ENCODE data around the gene IRAG1. TPM values are rescaled to one million over a fixed set of nuclear protein-coding genes. Genes with fewer than 3 reads are reported as not detected.

Gene IRAG1
- total RNA-seq, 1 donor from 2014 or later, result 0.54 TPM

DNA sequence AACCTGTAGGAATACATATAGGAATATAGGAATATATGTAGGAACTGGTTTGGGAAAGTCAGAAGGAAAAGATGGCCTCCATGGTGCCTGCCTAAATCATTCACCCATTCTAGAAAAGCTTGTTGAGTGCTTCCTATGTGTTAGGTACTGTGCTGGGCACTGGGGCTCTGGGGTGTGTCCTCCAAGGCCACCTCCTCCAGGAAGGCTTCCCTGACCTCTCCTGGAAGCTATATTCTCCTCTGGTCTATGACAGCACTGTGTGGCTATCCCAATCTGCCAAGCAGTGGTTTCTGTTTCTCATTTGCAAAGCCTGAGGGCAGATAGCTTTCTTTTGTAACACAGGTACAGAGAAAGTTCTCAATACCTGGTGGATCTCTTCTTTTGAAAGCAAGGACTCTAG is 30.2 kb downstream of the IRAG1 start:
- TF ChIP-seq, protein P1, sequence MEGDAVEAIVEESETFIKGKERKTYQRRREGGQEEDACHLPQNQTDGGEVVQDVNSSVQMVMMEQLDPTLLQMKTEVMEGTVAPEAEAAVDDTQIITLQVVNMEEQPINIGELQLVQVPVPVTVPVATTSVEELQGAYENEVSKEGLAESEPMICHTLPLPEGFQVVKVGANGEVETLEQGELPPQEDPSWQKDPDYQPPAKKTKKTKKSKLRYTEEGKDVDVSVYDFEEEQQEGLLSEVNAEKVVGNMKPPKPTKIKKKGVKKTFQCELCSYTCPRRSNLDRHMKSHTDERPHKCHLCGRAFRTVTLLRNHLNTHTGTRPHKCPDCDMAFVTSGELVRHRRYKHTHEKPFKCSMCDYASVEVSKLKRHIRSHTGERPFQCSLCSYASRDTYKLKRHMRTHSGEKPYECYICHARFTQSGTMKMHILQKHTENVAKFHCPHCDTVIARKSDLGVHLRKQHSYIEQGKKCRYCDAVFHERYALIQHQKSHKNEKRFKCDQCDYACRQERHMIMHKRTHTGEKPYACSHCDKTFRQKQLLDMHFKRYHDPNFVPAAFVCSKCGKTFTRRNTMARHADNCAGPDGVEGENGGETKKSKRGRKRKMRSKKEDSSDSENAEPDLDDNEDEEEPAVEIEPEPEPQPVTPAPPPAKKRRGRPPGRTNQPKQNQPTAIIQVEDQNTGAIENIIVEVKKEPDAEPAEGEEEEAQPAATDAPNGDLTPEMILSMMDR (IDR thresholded peaks at IDR 0.05; ENCODE audit: insufficient read depth, low read length, poor library complexity, severe bottlenecking), result no peak
- Histone ChIP-seq H3K36me3 (ENCODE audit: control insufficient read depth, insufficient read depth, low read length) (no peaks in the 10 kb centered on the region), H3K27me3 (ENCODE audit: control insufficient read depth, insufficient read depth, low read length) (no peaks in the 10 kb centered on the region), H3K4me3 (ENCODE audit: low read depth, low read length) (no peak overlapping the region)
- DNase-seq (ENCODE audit: low read depth), result no peak

DNA sequence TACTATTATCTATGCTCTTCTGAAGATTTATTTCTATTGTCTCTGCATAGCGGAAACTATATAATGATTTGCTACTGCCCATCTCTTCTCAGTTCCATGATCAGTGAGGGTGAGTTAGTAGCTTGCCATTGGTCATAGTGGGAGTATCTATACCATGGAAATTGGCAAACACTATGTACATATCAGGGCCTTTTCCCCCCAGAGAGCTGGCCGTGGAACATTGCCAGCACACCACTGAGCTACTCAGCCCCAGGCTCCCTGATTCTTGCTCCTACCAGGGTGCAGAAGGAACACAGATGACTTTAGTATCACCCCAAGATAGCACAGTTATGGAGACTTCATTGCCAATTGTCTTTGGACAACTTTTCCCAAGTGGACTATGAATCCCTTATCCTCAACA is 33.2 kb downstream of the IRAG1 start:
- DNase-seq (ENCODE audit: low read depth), result no peak
- TF ChIP-seq, protein P1 (IDR thresholded peaks at IDR 0.05; ENCODE audit: insufficient read depth, low read length, poor library complexity, severe bottlenecking), result no peak
- Histone ChIP-seq H3K4me3 (ENCODE audit: low read depth, low read length) (no peak overlapping the region), H3K27me3 (ENCODE audit: control insufficient read depth, insufficient read depth, low read length) (no peaks in the 10 kb centered on the region), H3K36me3 (ENCODE audit: control insufficient read depth, insufficient read depth, low read length) (no peaks in the 10 kb centered on the region)

DNA sequence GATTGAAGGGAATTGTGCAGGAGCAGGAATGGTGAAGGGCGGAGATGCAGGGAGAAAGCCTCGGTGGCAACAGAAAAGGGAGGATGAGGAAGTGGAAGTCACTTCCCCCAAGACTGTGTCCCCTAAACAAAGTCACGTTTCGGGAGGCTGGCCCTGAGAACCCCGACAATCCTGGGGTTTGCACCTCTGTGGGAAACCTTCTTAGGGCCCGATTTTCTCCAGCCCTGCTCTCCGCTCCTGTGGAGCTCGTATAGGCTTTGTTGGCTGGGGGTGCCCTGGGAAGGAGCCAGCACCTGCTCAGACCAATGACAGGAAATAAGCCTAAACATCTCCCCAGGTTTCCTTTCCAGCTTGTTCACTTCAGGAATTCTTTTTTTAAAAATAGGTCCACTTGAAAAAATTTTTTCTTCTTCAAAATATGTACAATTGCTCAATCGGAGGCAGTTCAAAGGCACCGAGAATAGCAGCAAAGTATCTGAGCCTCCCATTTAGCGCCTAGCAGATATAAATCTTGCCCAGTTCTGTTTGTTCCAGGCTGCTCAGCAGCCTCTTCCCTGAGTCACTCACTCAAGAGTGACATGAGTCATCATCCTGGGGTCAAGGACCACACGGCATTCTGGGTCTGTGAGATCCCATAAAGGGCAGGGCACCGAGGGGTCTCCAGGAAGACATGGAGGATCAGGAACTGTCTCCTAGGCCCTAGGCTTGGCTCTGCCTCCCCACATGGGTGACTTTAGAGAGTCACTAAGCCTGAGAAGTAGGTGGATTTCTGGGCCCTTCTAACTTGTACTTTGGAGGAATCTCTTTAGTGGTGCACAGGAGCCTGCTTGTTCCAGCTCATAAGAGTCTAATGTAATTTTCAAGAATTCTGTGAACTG is 34.0 kb downstream of the IRAG1 start:
- H3K36me3 ChIP-seq (ENCODE audit: control insufficient read depth, insufficient read depth, low read length), result no peaks in the 10 kb centered on the region
- TF ChIP-seq, protein P1 (IDR thresholded peaks at IDR 0.05; ENCODE audit: insufficient read depth, low read length, poor library complexity, severe bottlenecking), result no peak
- H3K27me3 ChIP-seq (ENCODE audit: control insufficient read depth, insufficient read depth, low read length), result no peaks in the 10 kb centered on the region
- DNase-seq (ENCODE audit: low read depth), result peak; percentile 80
- no peak overlapping the region for H3K4me3 ChIP-seq (ENCODE audit: low read depth, low read length)

DNA sequence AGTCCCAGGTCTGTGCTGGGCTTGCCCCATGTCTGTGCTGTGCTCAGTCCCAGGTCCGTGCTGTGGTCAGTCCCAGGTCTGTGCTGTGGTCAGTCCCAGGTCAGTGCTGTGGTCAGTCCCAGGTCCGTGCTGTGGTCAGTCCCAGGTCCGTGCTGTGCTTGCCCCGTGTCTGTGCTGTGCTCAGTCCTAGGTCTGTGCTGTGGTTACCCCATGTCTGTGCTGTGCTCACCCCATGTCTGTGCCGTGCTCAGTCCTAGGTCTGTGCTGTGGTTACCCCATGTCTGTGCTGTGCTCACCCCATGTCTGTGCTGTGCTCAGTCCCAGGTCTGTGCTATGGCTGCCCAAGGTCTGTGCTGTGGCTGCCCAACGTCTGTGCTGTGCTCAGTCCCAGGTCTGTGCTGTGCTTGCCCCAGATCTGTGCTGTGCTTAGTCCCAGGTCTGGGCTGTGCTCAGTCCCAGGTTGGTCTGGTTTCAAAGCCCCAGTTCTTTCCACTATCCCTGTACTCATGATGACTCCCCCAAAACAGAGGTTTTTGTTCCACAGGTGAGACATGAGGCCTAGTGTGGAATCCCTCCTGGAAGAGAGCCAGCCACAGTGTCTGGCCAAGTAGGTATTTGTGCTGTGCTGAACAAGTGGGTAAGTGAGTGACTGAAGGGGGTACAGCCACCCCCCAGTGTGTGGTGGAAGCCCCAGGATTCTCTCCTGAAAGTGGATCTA is 34.8 kb downstream of the IRAG1 start:
- no peaks in the 10 kb centered on the region for H3K36me3 ChIP-seq (ENCODE audit: control insufficient read depth, insufficient read depth, low read length)
- no peaks in the 10 kb centered on the region for H3K27me3 ChIP-seq (ENCODE audit: control insufficient read depth, insufficient read depth, low read length)
- H3K4me3 ChIP-seq (ENCODE audit: low read depth, low read length), result no peak overlapping the region
- TF ChIP-seq, protein P1 (IDR thresholded peaks at IDR 0.05; ENCODE audit: insufficient read depth, low read length, poor library complexity, severe bottlenecking), result no peak
- DNase-seq (ENCODE audit: low read depth), result no peak

DNA sequence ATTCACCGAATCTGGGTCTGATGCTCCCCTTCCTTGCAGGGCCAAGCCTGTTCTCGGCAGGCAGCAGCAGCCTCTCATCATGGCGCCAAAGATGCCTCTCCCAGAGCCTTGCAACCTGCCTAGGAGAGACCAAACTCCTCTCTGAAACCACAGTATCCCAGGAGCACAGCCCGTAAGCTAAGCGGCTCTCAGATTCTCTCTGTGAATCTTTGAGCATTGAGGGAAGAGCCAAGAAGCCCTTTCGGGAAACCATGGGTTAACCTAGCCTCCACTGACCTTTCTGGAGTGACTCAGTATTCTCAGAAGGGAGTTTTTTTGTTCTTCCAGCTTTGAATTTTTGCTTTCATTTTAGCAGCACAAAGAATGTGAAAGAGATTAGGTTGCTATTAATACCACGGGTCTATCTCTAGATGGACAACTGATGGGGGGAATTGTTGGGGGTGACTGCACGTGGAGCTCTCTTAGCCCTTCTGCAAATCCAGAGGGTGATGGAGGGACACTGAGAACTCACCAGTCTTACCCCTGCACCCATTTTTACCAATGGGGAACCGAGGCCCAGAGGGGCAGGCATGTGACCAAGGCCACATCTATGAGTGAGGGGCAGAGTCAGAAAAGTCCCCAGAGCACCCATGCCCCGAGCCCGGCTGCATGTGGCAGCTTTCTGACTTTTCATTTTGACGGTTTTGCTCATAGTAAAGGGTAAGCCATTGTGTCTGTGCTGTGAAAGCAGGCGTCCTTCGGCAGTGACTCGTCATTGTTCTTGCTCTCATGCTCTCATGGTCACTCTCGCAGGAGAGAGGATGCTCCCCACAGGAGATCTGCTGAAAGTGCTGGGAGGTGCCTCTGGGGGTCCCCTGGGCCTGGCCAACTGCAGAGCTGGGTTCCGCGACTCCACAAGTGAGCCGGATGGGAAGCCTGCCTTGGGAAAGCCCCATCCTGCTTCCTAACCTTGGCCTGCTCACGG is 36.0 kb downstream of the IRAG1 start:
- peak; percentile 29 for DNase-seq (ENCODE audit: low read depth)
- H3K27me3 ChIP-seq (ENCODE audit: control insufficient read depth, insufficient read depth, low read length), result no peaks in the 10 kb centered on the region
- no peak overlapping the region for H3K4me3 ChIP-seq (ENCODE audit: low read depth, low read length)
- H3K36me3 ChIP-seq (ENCODE audit: control insufficient read depth, insufficient read depth, low read length), result no peaks in the 10 kb centered on the region
- TF ChIP-seq, protein P1 (IDR thresholded peaks at IDR 0.05; ENCODE audit: insufficient read depth, low read length, poor library complexity, severe bottlenecking), result no peak
